ENCODE measurements around the gene STXBP2.

The STXBP2 gene

DNA sequence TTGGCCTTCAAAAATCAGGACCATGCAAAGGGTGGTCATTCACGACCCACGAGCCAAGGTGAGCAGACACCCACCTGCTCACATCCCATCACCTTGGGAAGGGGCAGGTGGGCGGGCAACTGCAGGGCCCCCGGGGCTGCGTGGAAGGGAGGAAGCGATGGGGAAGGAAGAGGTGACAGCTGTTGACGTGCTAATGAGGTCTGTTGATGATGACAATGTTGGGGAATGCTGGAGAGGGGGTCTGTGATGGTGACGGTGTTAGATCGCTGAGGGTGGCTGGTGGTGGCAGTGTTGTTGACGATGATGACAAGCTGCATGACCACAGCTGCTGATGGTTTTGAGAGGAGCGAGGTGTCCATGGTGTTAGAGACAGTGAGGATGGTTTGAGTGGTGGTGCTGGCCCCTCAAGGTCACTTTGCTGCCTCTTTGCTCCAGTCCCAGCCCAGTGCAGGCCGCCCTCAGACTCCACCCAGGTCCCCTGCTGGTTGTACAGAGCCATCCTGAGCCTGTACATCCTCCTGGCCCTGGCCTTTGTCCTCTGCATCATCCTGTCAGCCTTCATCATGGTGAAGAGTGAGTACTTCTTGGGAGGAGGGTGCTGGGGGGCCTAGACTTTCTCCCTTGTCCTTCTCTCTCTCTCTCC, 40.9 kb downstream of the STXBP2 start:
- Histone ChIP-seq H3K9me3 (ENCODE audit: control insufficient read depth, insufficient read depth, low read depth, low read length) (no peaks in the 10 kb centered on the region), H3K27ac (ENCODE audit: extremely low read depth, low read depth, low read length) (no peak overlapping the region), H3K36me3 (ENCODE audit: control insufficient read depth in 2 of 2, insufficient read depth in 1 of 2, low read length in 2 of 2) (peaks cover 0 to 9% of the 10 kb centered on the region in 2 experiments; a peak in 2 of 3 replicates), H3K4me3 (ENCODE audit: low read depth, low read length) (no peak overlapping the region), H3K4me1 (ENCODE audit: control insufficient read depth, insufficient read depth, low read length) (no peaks in the 10 kb centered on the region)
- CTCF ChIA-PET = interaction anchor here (0.5 to 1.7 kb wide), 8 partner anchors 22 to 377 kb away, joined by 3 to 6 read pairs (median 3); no protein-coding TSS in a partner anchor
- TF ChIP-seq, protein P1, sequence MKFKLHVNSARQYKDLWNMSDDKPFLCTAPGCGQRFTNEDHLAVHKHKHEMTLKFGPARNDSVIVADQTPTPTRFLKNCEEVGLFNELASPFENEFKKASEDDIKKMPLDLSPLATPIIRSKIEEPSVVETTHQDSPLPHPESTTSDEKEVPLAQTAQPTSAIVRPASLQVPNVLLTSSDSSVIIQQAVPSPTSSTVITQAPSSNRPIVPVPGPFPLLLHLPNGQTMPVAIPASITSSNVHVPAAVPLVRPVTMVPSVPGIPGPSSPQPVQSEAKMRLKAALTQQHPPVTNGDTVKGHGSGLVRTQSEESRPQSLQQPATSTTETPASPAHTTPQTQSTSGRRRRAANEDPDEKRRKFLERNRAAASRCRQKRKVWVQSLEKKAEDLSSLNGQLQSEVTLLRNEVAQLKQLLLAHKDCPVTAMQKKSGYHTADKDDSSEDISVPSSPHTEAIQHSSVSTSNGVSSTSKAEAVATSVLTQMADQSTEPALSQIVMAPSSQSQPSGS (tag by site-specific recombination; IDR thresholded peaks at IDR 0.05; ENCODE audit: low read depth) = no peak
- TF ChIP-seq SALL2 (tag by site-specific recombination; IDR thresholded peaks at IDR 0.05; ENCODE audit: borderline replicate concordance) (no peak), KLF8 (tag by site-specific recombination; IDR thresholded peaks at IDR 0.05) (no peak), EGR2 (tag by site-specific recombination; IDR thresholded peaks at IDR 0.05; ENCODE audit: low read depth) (peak; percentile 39; the same call in 1 of the 2 replicates), ZNF221 (tag by site-specific recombination; IDR thresholded peaks at IDR 0.05; ENCODE audit: borderline replicate concordance) (no peak), MZF1 (tag by site-specific recombination; IDR thresholded peaks at IDR 0.05; ENCODE audit: borderline replicate concordance) (no peak), ZFHX2 (tag by site-specific recombination; conservative IDR thresholded peaks at IDR 0.05) (0 out of 2 replicates have a peak, but pooled peaks have one; percentile 23), MYNN (tag by site-specific recombination; IDR thresholded peaks at IDR 0.05; ENCODE audit: borderline replicate concordance) (no peak), ZSCAN16 (tag by site-specific recombination; IDR thresholded peaks at IDR 0.05) (no peak), ZNF121 (tag by site-specific recombination; IDR thresholded peaks at IDR 0.05) (no peak)
- TF ChIP-seq, protein P2, sequence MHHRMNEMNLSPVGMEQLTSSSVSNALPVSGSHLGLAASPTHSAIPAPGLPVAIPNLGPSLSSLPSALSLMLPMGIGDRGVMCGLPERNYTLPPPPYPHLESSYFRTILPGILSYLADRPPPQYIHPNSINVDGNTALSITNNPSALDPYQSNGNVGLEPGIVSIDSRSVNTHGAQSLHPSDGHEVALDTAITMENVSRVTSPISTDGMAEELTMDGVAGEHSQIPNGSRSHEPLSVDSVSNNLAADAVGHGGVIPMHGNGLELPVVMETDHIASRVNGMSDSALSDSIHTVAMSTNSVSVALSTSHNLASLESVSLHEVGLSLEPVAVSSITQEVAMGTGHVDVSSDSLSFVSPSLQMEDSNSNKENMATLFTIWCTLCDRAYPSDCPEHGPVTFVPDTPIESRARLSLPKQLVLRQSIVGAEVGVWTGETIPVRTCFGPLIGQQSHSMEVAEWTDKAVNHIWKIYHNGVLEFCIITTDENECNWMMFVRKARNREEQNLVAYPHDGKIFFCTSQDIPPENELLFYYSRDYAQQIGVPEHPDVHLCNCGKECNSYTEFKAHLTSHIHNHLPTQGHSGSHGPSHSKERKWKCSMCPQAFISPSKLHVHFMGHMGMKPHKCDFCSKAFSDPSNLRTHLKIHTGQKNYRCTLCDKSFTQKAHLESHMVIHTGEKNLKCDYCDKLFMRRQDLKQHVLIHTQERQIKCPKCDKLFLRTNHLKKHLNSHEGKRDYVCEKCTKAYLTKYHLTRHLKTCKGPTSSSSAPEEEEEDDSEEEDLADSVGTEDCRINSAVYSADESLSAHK (tag by site-specific recombination; IDR thresholded peaks at IDR 0.05) = no peak
- TF ChIP-seq, protein P3, sequence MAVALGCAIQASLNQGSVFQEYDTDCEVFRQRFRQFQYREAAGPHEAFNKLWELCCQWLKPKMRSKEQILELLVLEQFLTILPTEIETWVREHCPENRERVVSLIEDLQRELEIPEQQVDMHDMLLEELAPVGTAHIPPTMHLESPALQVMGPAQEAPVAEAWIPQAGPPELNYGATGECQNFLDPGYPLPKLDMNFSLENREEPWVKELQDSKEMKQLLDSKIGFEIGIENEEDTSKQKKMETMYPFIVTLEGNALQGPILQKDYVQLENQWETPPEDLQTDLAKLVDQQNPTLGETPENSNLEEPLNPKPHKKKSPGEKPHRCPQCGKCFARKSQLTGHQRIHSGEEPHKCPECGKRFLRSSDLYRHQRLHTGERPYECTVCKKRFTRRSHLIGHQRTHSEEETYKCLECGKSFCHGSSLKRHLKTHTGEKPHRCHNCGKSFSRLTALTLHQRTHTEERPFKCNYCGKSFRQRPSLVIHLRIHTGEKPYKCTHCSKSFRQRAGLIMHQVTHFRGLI (tag by site-specific recombination; IDR thresholded peaks at IDR 0.05) = no peak
- TF ChIP-seq, protein P4, sequence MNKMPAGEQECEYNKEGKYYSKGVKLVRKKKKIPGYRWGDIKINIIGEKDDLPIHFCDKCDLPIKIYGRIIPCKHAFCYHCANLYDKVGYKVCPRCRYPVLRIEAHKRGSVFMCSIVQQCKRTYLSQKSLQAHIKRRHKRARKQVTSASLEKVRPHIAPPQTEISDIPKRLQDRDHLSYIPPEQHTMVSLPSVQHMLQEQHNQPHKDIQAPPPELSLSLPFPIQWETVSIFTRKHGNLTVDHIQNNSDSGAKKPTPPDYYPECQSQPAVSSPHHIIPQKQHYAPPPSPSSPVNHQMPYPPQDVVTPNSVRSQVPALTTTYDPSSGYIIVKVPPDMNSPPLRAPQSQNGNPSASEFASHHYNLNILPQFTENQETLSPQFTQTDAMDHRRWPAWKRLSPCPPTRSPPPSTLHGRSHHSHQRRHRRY (tag by site-specific recombination; IDR thresholded peaks at IDR 0.05) = no peak
- TF ChIP-seq, protein P5, sequence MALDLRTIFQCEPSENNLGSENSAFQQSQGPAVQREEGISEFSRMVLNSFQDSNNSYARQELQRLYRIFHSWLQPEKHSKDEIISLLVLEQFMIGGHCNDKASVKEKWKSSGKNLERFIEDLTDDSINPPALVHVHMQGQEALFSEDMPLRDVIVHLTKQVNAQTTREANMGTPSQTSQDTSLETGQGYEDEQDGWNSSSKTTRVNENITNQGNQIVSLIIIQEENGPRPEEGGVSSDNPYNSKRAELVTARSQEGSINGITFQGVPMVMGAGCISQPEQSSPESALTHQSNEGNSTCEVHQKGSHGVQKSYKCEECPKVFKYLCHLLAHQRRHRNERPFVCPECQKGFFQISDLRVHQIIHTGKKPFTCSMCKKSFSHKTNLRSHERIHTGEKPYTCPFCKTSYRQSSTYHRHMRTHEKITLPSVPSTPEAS (tag by site-specific recombination; IDR thresholded peaks at IDR 0.05) = no peak
- POLR2A ChIA-PET = no interaction called here

DNA sequence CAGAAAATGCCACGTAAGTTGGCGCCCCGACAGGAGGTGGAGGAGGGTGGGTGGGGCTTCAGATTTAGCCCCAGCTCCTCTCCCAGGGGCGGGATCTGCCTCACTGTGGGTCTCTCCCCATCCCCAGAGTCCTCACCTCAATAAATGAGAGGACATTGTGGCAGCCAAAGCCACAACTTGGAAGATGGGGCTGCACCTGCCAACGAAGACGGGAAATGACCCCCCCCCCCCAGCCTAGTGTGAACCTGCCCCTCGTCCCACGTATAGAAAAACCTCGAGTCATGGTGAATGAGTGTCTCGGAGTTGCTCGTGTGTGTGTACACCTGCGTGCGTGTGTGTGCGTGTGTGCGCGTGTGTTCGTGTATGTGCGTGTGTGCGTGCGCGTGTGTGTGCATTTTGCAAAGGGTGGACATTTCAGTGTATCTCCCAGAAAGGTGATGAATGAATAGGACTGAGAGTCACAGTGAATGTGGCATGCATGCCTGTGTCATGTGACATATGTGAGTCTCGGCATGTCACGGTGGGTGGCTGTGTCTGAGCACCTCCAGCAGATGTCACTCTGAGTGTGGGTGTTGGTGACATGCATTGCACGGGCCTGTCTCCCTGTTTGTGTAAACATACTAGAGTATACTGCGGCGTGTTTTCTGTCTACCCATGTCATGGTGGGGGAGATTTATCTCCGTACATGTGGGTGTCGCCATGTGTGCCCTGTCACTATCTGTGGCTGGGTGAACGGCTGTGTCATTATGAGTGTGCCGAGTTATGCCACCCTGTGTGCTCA, 42.3 kb downstream of the STXBP2 start:
- ChIA-PET CTCF (interaction anchor here (0.7 to 1.7 kb wide), 4 partner anchors 28 to 510 kb away, joined by 3 to 6 read pairs (median 5); no protein-coding TSS in a partner anchor), POLR2A (no interaction called here)
- Histone ChIP-seq H3K27ac (ENCODE audit: extremely low read depth, low read depth, low read length) (no peak overlapping the region), H3K4me1 (ENCODE audit: control insufficient read depth, insufficient read depth, low read length) (no peaks in the 10 kb centered on the region), H3K4me3 (ENCODE audit: low read depth, low read length) (no peak overlapping the region), H3K36me3 (ENCODE audit: control insufficient read depth in 2 of 2, insufficient read depth in 1 of 2, low read length in 2 of 2) (peaks cover 3 to 18% of the 10 kb centered on the region in 2 experiments; a peak in 2 of 3 replicates), H3K9me3 (ENCODE audit: control insufficient read depth, insufficient read depth, low read depth, low read length) (no peaks in the 10 kb centered on the region)
- TF ChIP-seq, protein P6, sequence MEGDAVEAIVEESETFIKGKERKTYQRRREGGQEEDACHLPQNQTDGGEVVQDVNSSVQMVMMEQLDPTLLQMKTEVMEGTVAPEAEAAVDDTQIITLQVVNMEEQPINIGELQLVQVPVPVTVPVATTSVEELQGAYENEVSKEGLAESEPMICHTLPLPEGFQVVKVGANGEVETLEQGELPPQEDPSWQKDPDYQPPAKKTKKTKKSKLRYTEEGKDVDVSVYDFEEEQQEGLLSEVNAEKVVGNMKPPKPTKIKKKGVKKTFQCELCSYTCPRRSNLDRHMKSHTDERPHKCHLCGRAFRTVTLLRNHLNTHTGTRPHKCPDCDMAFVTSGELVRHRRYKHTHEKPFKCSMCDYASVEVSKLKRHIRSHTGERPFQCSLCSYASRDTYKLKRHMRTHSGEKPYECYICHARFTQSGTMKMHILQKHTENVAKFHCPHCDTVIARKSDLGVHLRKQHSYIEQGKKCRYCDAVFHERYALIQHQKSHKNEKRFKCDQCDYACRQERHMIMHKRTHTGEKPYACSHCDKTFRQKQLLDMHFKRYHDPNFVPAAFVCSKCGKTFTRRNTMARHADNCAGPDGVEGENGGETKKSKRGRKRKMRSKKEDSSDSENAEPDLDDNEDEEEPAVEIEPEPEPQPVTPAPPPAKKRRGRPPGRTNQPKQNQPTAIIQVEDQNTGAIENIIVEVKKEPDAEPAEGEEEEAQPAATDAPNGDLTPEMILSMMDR (tag by site-specific recombination; IDR thresholded peaks at IDR 0.05) = peak; percentile 73
- TF ChIP-seq, protein P5 (tag by site-specific recombination; IDR thresholded peaks at IDR 0.05) = peak; percentile 85
- TF ChIP-seq ZNF561 (tag by site-specific recombination; IDR thresholded peaks at IDR 0.05; ENCODE audit: borderline replicate concordance) (no peak), ZNF623 (tag by site-specific recombination; IDR thresholded peaks at IDR 0.05) (no peak), ZFHX2 (tag by site-specific recombination; conservative IDR thresholded peaks at IDR 0.05) (peak; percentile 55)
- TF ChIP-seq, protein P7, sequence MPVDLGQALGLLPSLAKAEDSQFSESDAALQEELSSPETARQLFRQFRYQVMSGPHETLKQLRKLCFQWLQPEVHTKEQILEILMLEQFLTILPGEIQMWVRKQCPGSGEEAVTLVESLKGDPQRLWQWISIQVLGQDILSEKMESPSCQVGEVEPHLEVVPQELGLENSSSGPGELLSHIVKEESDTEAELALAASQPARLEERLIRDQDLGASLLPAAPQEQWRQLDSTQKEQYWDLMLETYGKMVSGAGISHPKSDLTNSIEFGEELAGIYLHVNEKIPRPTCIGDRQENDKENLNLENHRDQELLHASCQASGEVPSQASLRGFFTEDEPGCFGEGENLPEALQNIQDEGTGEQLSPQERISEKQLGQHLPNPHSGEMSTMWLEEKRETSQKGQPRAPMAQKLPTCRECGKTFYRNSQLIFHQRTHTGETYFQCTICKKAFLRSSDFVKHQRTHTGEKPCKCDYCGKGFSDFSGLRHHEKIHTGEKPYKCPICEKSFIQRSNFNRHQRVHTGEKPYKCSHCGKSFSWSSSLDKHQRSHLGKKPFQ (tag by site-specific recombination; IDR thresholded peaks at IDR 0.05) = 0 out of 2 replicates have a peak, but pooled peaks have one; percentile 29
